LHCN-M2 (cell line): Measurements from ENCODE around the gene RGS6. TPM values are rescaled to one million over a fixed set of nuclear protein-coding genes. Genes with fewer than 3 reads are reported as not detected.
A peak's percentile ranks its signal among the peaks of the same experiment; 100 is the strongest.

ENCODE experiments used
- DNase-seq: peaks from one replicate; pipeline ENCODE4 v3.0.0-alpha.2; 2012; ENCODE audit warnings: low read depth
- total RNA-seq: library from RNA; depleted of rRNA; stranded (reverse); fragments of >200 nt; gene quantifications from 2 replicates; pipeline ENCODE4 v1.2.3, GENCODE V29; 2014

RGS6 gene
- total RNA-seq, 1 experiment from 2014 or later, result under 0.01 TPM

- no peak for DNase-seq
These were observed 674.6 kb downstream of the RGS6 start for GRCh38 chr14:72606879-72607278.

DNA sequence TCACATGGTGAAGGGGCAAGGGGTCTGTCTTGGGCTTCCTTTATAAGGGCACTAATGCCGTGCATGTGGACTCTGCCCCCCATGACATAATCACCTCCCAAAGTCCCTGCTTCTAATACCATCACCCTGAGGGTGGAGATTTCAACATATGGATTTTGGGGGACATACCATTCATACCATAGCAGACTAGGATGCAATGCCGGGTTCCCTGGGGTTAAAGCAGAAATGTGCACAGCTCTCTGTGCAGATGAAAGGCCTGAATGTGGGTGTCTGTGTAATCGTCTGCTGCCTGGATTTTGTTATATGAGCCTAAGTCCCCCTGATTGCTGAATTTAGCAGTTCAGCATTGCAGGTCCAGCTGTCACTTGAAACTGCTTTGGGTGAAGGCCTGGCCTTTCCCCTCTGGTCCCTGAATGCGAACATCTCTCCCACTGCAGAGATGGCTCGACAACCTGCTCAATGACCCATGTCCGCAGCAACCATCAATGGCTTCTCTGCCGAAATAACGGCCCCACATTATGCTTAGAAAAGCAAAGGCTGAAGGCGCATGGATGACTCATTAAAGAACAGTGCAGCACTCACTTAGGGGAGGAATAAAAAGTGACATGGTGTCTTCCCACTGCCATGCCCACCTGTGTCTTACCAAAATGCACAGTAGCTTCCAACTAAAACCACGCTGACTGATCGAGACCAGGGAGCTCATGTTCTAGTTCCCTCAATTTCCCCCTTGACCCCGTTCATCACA, 675.3 kb downstream of the RGS6 start:
- no peak for DNase-seq

DNA sequence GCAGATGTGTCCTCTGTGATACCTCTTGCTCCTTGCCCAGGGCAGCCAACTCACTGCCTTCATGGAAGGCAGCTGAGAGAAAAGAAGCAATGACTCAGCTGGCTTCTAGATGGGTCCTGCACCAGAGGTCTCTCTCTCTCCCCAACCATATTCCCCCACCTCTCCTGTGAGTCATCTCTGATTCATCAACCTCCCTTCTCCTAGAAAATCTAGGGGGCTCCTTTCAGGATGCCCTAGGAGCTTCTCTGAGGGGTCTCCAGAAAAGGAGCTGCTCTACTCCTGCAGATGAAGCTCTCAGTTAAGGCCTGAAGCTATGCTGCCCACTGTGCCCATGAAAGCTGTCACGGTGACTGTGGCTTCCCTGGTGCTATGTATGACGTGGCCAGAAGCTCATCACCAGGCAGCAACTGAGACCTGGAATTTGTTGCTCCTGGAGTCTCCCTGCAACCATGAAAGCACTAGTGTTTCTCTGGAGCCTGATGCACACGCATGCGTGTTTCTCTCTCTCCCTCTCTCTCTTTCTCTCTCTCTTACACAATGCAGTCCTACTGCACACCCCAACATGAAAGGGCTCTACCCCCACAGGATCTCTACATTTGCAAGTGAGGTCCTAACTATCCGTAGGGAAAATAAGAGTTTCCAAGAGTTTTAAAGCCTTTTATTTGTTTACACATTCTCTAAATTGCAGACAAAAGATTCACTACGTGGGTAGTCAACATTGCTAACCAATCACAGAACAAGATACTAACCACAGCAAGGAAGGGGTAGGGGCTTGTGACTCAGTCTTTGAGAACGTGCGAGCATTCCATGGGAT, 676.4 kb downstream of the RGS6 start:
- DNase-seq, result peak; percentile 94

DNA sequence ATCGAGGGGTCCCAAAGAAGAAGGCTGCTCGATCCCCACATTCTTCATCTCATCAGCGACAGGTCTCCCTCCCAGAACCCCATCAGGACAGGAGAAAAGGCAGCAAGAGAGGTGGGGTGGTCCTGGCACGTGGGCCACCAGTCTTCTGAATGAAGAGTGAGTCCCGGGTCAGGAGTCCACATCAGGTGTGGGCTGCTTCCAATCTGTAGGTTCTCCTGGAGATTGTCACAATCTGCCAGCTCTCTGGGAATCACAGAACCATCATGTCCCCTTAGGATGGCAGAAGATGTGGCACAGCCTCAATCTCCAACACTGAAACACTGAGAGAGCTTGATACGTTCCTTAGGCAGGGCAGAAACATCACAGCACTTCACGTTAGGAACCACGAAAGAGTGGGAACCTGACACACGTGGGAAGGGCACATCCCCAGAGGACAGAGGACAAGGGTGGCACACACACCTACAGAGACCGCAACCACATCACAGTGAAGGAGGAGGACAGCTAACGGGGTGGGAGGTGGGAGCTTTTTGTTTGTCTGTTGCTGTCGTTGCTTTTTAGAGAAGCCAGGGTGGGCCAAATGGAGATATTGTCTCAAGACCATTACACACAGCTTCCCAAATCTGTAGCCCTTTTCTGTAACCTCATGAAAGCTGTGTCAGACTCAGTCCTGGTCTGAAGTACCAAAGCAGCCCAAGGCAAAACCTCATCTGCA, 677.1 kb downstream of the RGS6 start:
- DNase-seq, result no peak

- no peak for DNase-seq
These were observed 678.0 kb downstream of the RGS6 start for GRCh38 chr14:72610096-72610830.

DNA sequence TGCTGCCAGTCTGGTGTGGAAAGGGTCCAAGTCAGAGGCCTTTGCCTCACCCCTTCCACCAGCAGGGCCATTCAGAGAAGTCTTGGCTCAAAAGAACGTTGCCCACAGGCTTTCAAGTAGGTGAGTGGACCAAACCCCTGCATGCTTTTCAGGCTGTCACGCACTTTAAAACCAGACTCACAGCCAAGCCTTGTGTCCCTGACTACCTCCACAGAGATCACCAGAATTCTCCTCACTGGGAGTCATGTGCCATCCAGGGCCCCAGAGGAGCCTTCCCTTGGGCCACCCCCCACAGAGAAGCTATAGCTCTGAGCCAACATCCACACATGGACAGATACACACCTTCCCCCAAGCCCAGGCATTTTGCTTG, 678.6 kb downstream of the RGS6 start:
- DNase-seq, result no peak

- no peak for DNase-seq
These were observed 679.3 kb downstream of the RGS6 start for GRCh38 chr14:72611506-72611905.

- no peak for DNase-seq
These were observed 679.8 kb downstream of the RGS6 start for GRCh38 chr14:72612041-72612440.

DNA sequence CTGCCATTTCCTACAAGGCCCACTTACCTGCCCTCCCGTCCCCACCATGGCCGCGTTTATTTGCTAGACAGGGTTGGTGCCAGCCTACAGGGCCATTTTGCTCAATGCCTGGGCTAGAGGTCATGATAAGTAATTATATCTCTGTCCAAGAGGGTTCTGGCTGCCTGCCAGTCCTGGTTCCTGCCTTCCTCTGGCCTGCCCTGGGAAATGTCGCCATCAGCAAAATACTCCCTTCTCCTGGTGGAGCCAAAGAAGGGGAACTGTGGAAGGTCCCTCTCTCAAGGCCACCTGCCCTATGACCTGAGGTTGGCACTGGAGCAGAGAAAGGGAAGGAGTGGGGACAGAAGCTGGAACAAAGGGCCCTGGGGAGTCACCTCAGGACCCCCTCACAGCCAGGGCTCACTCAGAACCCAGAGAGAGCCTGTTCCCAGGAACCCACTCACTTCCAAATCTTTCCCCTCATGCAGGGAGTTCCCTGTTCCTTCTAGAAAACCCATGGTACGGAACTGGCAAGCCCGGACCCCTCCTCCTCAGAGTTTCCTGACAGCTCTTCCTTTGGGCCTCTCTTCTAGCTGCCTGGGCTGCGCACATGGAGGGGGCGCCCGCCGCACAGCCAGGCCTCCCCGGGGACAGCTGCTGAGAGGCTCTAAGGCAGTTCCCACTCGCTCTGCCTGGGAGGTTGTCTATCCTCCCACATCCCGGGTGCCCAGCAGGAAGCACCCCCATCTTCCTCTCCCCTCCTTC, 681.2 kb downstream of the RGS6 start:
- peak; percentile 49 for DNase-seq

- no peak for DNase-seq
These were observed 681.7 kb downstream of the RGS6 start for GRCh38 chr14:72613975-72614319.

DNA sequence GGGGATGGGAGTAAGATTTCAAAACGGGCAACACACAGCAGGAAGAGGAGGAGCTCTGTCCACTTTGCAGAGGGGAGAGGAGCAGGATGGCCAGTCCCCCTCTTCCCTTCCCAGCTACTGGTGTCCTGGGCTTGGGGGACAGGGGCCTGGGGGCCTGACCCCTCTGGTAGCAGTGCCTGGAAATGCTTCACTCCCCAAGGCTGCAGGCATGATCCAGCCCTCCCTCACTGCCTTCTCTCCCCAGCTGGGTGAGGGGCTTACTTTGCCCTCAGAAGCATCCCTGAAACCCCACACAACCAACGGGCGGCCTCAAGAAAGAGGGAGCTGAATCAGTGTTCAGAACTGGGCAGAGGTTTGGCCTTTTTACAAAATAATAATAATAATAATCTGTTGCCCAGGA, 682.1 kb downstream of the RGS6 start:
- no peak for DNase-seq

DNA sequence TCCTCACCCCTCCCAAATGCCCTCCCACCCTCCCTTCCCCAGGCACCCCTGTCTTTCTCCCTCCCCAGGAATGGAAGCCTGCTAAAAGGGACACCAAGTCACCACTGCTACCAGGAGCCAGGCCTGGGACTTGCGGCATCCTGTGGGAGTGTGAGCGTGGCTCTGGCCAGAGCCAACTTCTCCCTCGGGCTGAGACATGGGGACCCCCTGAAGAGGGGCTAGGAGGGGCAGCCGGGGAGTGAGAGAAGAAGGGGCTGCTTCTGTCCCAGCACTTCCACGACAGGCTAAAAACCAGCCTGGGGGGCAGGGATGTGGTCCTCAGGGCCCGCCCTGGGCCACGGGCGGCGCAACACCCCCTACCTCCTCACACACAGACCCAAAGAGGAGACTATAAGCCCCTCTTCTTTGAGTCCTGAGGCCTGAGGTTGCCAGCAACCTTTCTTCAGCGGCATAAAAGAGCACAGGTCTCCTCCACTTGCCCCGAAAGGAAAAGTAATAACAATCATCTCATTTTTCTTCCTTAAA, 682.7 kb downstream of the RGS6 start:
- DNase-seq, result no peak

DNA sequence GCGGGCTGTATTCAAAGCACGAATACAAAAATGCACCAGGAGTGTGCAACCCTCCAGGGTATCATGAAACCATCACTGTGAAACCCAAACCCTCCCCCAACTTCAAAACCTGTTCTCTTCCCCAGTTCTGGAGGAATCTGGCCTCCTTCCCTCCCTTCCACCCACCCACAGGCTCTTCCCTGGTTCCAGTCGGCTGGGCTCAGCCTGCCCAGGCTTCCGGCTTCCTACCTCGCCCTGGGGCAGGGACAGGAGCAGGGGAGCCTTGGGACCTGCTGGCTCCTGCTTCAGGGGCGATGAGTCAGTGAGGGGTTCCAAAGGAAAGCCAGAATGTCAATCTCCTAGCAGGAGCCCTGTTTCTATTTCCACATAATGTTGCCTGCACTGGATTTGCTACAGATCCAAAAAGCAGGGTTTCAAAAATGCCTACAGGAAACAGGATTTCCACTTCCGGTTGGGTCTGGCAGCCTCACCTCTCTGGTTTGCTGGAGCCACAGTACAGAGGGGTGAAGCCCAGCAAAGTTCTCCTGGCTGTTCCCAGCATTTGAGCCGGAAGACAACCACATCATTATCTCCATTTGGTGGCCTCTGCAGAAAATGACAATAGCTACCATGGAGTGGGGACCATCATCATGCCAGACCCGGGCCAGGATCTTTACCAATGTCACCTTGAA, 683.4 kb downstream of the RGS6 start:
- DNase-seq, result peak; percentile 31
